ENCODE results near the gene PARD3B.

Gene PARD3B

DNA sequence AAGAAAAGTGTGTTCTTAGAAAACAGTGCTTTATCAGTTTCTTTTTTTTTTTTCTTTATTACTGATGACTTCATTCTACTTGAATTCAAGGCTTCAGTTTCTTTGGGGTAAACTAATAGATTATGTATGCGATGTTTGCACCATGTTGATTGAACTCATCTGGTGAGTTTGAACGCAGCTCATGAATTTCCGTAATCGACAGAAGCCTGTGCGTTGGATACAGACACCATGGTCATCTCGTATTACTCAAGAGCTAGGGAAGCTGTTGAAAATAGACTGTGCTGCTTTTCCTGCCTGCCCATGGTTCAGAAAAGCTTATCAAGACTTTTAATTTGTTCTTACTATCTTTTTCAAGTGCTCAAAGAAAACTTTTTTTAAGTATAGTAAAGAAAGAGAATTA lies 951.5 kb downstream of the PARD3B start:
- Histone ChIP-seq H3K36me3 (replicated peaks) (no peaks in the 10 kb centered on the region), H3K27me3 (ENCODE audit: low read depth) (no peaks in the 10 kb centered on the region), H3K4me3 (no peak overlapping the region), H3K4me1 (no peaks in the 10 kb centered on the region), H3K9me3 (no peaks in the 10 kb centered on the region)
- DNase-seq (ENCODE audit: low spot score in 2 of 2) = no peak
- in situ Hi-C loops (cut with MboI; ENCODE audit: low sequenced_read_pairs) = no loop called here

DNA sequence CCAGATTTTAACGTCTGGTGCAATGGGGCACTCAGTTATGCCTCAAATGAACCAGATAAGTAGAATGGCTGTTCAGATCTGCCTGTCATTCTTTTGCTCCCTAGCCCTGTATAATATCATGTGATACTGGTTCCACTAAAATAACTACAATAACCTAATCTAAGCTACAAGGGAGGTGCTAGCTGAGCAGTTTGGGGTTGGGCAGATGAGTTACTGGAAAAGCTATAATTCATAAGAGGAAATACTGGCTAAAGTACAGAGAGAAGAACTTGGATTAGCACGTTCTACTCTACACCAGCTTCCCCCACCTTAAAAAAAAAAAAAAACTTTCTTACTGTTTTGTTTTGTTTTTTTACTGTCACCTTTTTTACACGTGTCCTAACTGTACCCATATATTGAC lies 953.7 kb downstream of the PARD3B start:
- H3K4me1 ChIP-seq = no peaks in the 10 kb centered on the region
- in situ Hi-C loops (cut with MboI; ENCODE audit: low sequenced_read_pairs) = no loop called here
- H3K36me3 ChIP-seq (replicated peaks) = no peaks in the 10 kb centered on the region
- no peak overlapping the region for H3K4me3 ChIP-seq
- H3K27me3 ChIP-seq (ENCODE audit: low read depth) = no peaks in the 10 kb centered on the region
- no peaks in the 10 kb centered on the region for H3K9me3 ChIP-seq
- no peak for DNase-seq (ENCODE audit: low spot score in 2 of 2)

DNA sequence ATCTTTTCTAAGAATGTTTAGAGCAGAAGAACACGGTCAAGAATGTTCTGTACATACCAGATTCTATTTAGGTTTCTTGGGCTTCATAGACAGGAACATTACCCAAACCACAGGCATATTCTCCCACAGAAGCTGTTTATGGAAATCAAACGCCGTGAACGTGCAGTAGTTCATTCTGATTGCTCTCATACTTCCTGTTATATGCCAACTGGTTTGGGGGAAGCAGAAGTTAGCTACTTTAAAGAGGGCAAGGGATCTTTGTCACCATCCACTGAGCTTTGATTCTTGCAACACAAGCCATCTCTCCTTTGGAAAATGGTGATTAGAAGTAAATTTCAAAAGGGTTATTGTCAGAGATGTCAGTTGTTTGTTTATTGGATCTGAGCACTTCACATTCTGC lies 954.8 kb downstream of the PARD3B start:
- in situ Hi-C loops (cut with MboI; ENCODE audit: low sequenced_read_pairs) = no loop called here
- no peaks in the 10 kb centered on the region for H3K9me3 ChIP-seq
- H3K4me1 ChIP-seq = no peaks in the 10 kb centered on the region
- H3K36me3 ChIP-seq (replicated peaks) = no peaks in the 10 kb centered on the region
- no peak overlapping the region for H3K4me3 ChIP-seq
- no peaks in the 10 kb centered on the region for H3K27me3 ChIP-seq (ENCODE audit: low read depth)
- DNase-seq (ENCODE audit: low spot score in 2 of 2) = no peak

DNA sequence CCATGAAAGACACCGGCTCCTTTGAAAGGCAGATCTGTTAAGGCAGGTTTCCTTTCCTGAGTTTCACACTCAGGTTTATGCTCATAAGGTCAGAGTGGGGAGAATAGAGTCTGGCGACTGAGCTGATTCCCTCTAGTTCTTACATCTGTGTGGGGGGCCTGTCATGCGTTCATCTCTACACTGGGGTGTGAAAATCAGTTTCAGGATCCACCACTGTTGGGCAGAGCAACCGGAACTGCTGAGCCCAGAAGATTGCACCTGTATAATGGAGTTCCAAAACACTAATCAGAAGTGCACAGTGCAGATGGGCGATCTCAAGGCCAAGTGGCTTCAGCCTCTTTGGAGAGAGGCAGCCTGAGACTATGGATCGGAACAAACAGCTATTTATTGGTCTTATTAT lies 955.7 kb downstream of the PARD3B start:
- Histone ChIP-seq H3K27me3 (ENCODE audit: low read depth) (no peaks in the 10 kb centered on the region), H3K36me3 (replicated peaks) (no peaks in the 10 kb centered on the region), H3K9me3 (no peaks in the 10 kb centered on the region), H3K4me1 (no peaks in the 10 kb centered on the region), H3K4me3 (no peak overlapping the region)
- in situ Hi-C loops (cut with MboI; ENCODE audit: low sequenced_read_pairs) = no loop called here
- DNase-seq (ENCODE audit: low spot score in 2 of 2) = no peak

GRCh38 chr2:205501826-205502225 lies 956.6 kb downstream of the PARD3B start:
- in situ Hi-C loops (cut with MboI; ENCODE audit: low sequenced_read_pairs) = no loop called here
- Histone ChIP-seq H3K27me3 (ENCODE audit: low read depth) (no peaks in the 10 kb centered on the region), H3K36me3 (replicated peaks) (no peaks in the 10 kb centered on the region), H3K9me3 (no peaks in the 10 kb centered on the region), H3K4me1 (no peaks in the 10 kb centered on the region), H3K4me3 (no peak overlapping the region)
- DNase-seq (ENCODE audit: low spot score in 2 of 2) = no peak

DNA sequence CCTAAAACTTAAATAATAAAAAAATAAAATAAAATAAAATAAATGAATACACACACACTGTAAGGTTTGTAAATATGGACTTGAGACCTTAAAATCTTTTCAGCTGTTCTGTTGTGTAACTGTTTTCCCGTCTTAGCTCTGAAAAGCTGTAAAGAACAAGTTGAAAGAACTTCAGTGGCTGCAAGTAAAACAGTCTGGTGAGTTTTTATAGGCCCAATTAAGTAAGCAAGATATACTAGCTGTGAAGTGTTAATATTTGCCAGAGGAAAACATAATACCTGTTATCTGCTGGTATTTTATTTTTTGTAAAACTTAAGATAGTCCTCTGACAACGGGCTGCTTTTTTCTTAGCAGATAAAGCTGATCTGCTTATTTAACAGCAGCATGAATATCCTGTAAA lies 960.1 kb downstream of the PARD3B start:
- no peaks in the 10 kb centered on the region for H3K4me1 ChIP-seq
- no peak for DNase-seq (ENCODE audit: low spot score in 2 of 2)
- H3K27me3 ChIP-seq (ENCODE audit: low read depth) = no peaks in the 10 kb centered on the region
- H3K9me3 ChIP-seq = no peaks in the 10 kb centered on the region
- H3K4me3 ChIP-seq = no peak overlapping the region
- in situ Hi-C loops (cut with MboI; ENCODE audit: low sequenced_read_pairs) = no loop called here
- H3K36me3 ChIP-seq (replicated peaks) = no peaks in the 10 kb centered on the region

GRCh38 chr2:205509655-205510054 lies 964.4 kb downstream of the PARD3B start:
- Histone ChIP-seq H3K4me1 (no peaks in the 10 kb centered on the region), H3K36me3 (replicated peaks) (no peaks in the 10 kb centered on the region), H3K27me3 (ENCODE audit: low read depth) (peaks cover 3% of the 10 kb centered on the region; the same call in 1 of the 2 replicates), H3K9me3 (no peaks in the 10 kb centered on the region), H3K4me3 (no peak overlapping the region)
- in situ Hi-C loops (cut with MboI; ENCODE audit: low sequenced_read_pairs) = no loop called here
- DNase-seq (ENCODE audit: low spot score in 2 of 2) = no peak

DNA sequence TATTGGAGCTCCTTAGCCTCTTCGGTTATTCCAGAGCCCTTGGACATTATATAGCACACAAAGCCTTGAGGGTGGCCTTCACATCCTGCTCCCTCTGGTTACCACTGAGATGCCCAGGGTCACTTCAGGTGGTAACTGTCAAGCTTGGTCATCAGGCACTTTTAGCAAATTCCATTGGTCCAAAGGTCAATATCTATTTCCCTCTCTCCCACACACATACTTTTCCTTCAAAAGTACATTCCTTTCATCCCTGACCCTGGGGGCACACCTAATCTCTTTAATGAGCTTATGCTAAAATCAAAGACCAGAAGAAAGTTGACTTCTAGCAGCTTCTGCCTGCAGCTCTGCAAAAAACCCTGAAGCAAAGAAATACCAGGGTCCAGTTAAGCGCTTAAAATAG lies 965.1 kb downstream of the PARD3B start:
- H3K27me3 ChIP-seq (ENCODE audit: low read depth) = peaks cover 3% of the 10 kb centered on the region; the same call in 1 of the 2 replicates
- H3K4me1 ChIP-seq = no peaks in the 10 kb centered on the region
- H3K36me3 ChIP-seq (replicated peaks) = no peaks in the 10 kb centered on the region
- peak; percentile 36 to 41 for DNase-seq (ENCODE audit: low spot score in 2 of 2)
- no peaks in the 10 kb centered on the region for H3K9me3 ChIP-seq
- in situ Hi-C loops (cut with MboI; ENCODE audit: low sequenced_read_pairs) = no loop called here
- H3K4me3 ChIP-seq = no peak overlapping the region

- H3K4me1 ChIP-seq = no peaks in the 10 kb centered on the region
- no peak for DNase-seq (ENCODE audit: low spot score in 2 of 2)
- H3K36me3 ChIP-seq (replicated peaks) = no peaks in the 10 kb centered on the region
- no peaks in the 10 kb centered on the region for H3K9me3 ChIP-seq
- peaks cover 3% of the 10 kb centered on the region; the same call in 1 of the 2 replicates for H3K27me3 ChIP-seq (ENCODE audit: low read depth)
- no peak overlapping the region for H3K4me3 ChIP-seq
- in situ Hi-C loops (cut with MboI; ENCODE audit: low sequenced_read_pairs) = no loop called here
Measured at GRCh38 chr2:205511221-205511620, 965.9 kb downstream of the PARD3B start.

DNA sequence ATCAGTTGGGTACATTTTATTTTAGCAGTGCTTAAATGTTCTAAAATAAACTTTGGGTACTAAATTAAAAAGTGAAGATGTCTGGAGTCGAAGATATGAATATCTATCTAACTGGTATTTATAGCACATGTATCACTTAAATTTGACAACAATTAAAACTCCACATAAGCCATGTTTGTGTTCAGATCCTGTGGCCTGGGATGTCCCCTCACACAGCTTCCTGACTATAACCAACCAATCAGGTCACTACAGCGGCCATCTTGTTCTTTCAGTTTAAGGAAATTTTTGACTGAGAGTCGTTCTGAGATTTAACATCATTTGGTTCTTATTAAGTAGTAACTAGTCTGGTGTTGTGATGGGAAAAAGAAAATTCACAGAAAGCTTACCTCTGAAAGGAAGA lies 966.4 kb downstream of the PARD3B start:
- in situ Hi-C loops (cut with MboI; ENCODE audit: low sequenced_read_pairs) = no loop called here
- no peak for DNase-seq (ENCODE audit: low spot score in 2 of 2)
- no peak overlapping the region for H3K4me3 ChIP-seq
- H3K9me3 ChIP-seq = no peaks in the 10 kb centered on the region
- peaks cover 3% of the 10 kb centered on the region; the same call in 1 of the 2 replicates for H3K27me3 ChIP-seq (ENCODE audit: low read depth)
- H3K4me1 ChIP-seq = no peaks in the 10 kb centered on the region
- H3K36me3 ChIP-seq (replicated peaks) = no peaks in the 10 kb centered on the region

DNA sequence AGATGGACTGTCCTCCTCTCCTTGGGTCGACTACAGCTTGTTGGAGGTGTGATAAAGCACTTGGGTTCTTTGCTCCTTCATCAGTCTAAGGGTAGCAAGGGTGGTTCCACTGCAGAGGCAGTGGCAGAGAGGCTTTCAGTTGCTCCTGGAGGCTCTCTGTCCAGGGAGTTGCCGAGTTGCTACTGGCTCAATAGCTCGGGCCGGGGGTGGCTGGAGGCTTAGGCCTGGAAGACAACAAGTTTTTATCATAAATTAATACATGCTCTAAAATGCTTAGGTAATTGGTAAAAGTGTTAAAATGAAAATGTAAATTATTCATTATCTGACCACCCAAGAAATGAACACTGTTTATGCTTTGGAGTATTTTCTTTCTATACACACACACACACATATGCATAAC lies 975.0 kb downstream of the PARD3B start:
- DNase-seq (ENCODE audit: low spot score in 2 of 2) = no peak
- Histone ChIP-seq H3K27me3 (ENCODE audit: low read depth) (no peaks in the 10 kb centered on the region), H3K9me3 (peaks cover 3% of the 10 kb centered on the region), H3K4me1 (no peaks in the 10 kb centered on the region), H3K36me3 (replicated peaks) (no peaks in the 10 kb centered on the region), H3K4me3 (no peak overlapping the region)
- in situ Hi-C loops (cut with MboI; ENCODE audit: low sequenced_read_pairs) = no loop called here

GRCh38 chr2:205524656-205525055 lies 979.4 kb downstream of the PARD3B start:
- H3K27me3 ChIP-seq (ENCODE audit: low read depth) = peaks cover 7% of the 10 kb centered on the region; the same call in 1 of the 2 replicates
- H3K9me3 ChIP-seq = no peaks in the 10 kb centered on the region
- peaks cover 4% of the 10 kb centered on the region for H3K4me1 ChIP-seq
- in situ Hi-C loops (cut with MboI; ENCODE audit: low sequenced_read_pairs) = no loop called here
- DNase-seq (ENCODE audit: low spot score in 2 of 2) = no peak
- H3K4me3 ChIP-seq = no peak overlapping the region
- H3K36me3 ChIP-seq (replicated peaks) = no peaks in the 10 kb centered on the region

GRCh38 chr2:205527801-205528200 lies 982.5 kb downstream of the PARD3B start:
- Histone ChIP-seq H3K9me3 (no peaks in the 10 kb centered on the region), H3K36me3 (replicated peaks) (no peaks in the 10 kb centered on the region), H3K4me3 (no peak overlapping the region), H3K27me3 (ENCODE audit: low read depth) (peaks cover 11% of the 10 kb centered on the region), H3K4me1 (peaks cover 4% of the 10 kb centered on the region)
- DNase-seq (ENCODE audit: low spot score in 2 of 2) = no peak
- in situ Hi-C loops (cut with MboI; ENCODE audit: low sequenced_read_pairs) = no loop called here

GRCh38 chr2:205531072-205531471 lies 985.8 kb downstream of the PARD3B start:
- H3K4me3 ChIP-seq = no peak overlapping the region
- H3K9me3 ChIP-seq = no peaks in the 10 kb centered on the region
- DNase-seq (ENCODE audit: low spot score in 2 of 2) = no peak
- H3K36me3 ChIP-seq (replicated peaks) = no peaks in the 10 kb centered on the region
- H3K4me1 ChIP-seq = peaks cover 4% of the 10 kb centered on the region
- in situ Hi-C loops (cut with MboI; ENCODE audit: low sequenced_read_pairs) = no loop called here
- peaks cover 11% of the 10 kb centered on the region for H3K27me3 ChIP-seq (ENCODE audit: low read depth)

- H3K36me3 ChIP-seq (replicated peaks) = no peaks in the 10 kb centered on the region
- in situ Hi-C loops (cut with MboI; ENCODE audit: low sequenced_read_pairs) = no loop called here
- no peaks in the 10 kb centered on the region for H3K9me3 ChIP-seq
- H3K4me1 ChIP-seq = peaks cover 4% of the 10 kb centered on the region
- no peak overlapping the region for H3K4me3 ChIP-seq
- H3K27me3 ChIP-seq (ENCODE audit: low read depth) = peaks cover 11% of the 10 kb centered on the region
- DNase-seq (ENCODE audit: low spot score in 2 of 2) = no peak
Measured at GRCh38 chr2:205531489-205532148, 986.3 kb downstream of the PARD3B start.

Data from HAP-1 (cell line).